Endothelial cell of umbilical vein (primary cell): ENCODE data around the gene CCDC47.

Experiments
- CTCF ChIP-seq, 2 donors: IDR thresholded peaks; 1 replicate in 1 of 2; 2 replicates in 1 of 2; pipeline ENCODE4 v1.5.1; 2011; ENCODE audit warnings: low read length in 2 of 2, mild to moderate bottlenecking in 2 of 2, moderate library complexity in 2 of 2, control low read depth in 1 of 2, inconsistent platforms in 1 of 2, low read depth in 1 of 2; ENCODE audit not compliant: insufficient read depth in 1 of 2; ENCODE audit errors: extremely low read depth in 1 of 2
- EZH2 ChIP-seq: IDR thresholded peaks from 2 replicates; pipeline ENCODE4 v1.6.1; 2012; ENCODE audit warnings: borderline replicate concordance, low read depth, mild to moderate bottlenecking, moderate library complexity, low read length, inconsistent platforms; ENCODE audit not compliant: severe bottlenecking
- GATA2 ChIP-seq: IDR thresholded peaks from 2 replicates; pipeline ENCODE4 v1.7.0; 2011; ENCODE audit warnings: low read depth, mild to moderate bottlenecking, moderate library complexity, mixed read lengths, low read length; ENCODE audit not compliant: insufficient read length, insufficient read depth
- MAX ChIP-seq: IDR thresholded peaks from 2 replicates; pipeline ENCODE4 v1.6.1; 2011; ENCODE audit not compliant: insufficient read depth, insufficient read length
- MYC ChIP-seq: IDR thresholded peaks from one replicate; pipeline ENCODE4 v1.6.1; 2011; ENCODE audit warnings: mild to moderate bottlenecking, low read depth, low read length
- POLR2A ChIP-seq: IDR thresholded peaks from 2 replicates; pipeline ENCODE4 v1.6.1; 2012; ENCODE audit warnings: low read depth, mild to moderate bottlenecking, control low read depth, low read length
- POLR2AphosphoS5 ChIP-seq: IDR thresholded peaks from 2 replicates; pipeline ENCODE4 v1.6.1; 2012; ENCODE audit warnings: low read depth, mild to moderate bottlenecking, control low read depth, low read length, moderate library complexity; ENCODE audit not compliant: insufficient read depth

- TF ChIP-seq CTCF (IDR thresholded peaks at IDR 0.05; ENCODE audit: extremely low read depth in 1 of 2, insufficient read depth in 1 of 2, low read depth in 1 of 2, low read length in 2 of 2) (no peak), EZH2 (no peak), GATA2 (no peak), MYC (no peak), POLR2AphosphoS5 (no peak), MAX (no peak), POLR2A (no peak)
Measured at GRCh38 chr17:63762161-63763078, 11.0 kb downstream of the CCDC47 start.
